Upper lobe of right lung (tissue), 1 donor: ENCODE results near the gene GTF2H3. TPM values are rescaled to one million over a fixed set of nuclear protein-coding genes. Genes with fewer than 3 reads are reported as not detected.

ENCODE experiments used
- ATAC-seq: fragments of 200-7000 bp; cut with Tn5 transposase; one replicate; pipeline ENCODE4 v1.9.1; 2020; ENCODE audit warnings: mild to moderate bottlenecking, moderate library complexity
- DNase-seq: peaks from one replicate; pipeline ENCODE4 v3.0.0-alpha.2; 2020
- H3K27ac ChIP-seq: fragments of 200-600 bp; one replicate; pipeline ENCODE4 v1.8.0; 2022
- H3K27me3 ChIP-seq: fragments of 200-600 bp; one replicate; pipeline ENCODE4 v1.8.0; 2022; ENCODE audit warnings: mild to moderate bottlenecking
- H3K36me3 ChIP-seq: fragments of 200-600 bp; one replicate; pipeline ENCODE4 v1.8.0; 2022
- H3K4me1 ChIP-seq: fragments of 200-600 bp; one replicate; pipeline ENCODE4 v1.8.0; 2022
- H3K4me3 ChIP-seq: fragments of 200-600 bp; one replicate; pipeline ENCODE4 v1.8.0; 2022; ENCODE audit warnings: mild to moderate bottlenecking
- H3K9me3 ChIP-seq: fragments of 200-600 bp; one replicate; pipeline ENCODE4 v1.8.0; 2022
- CTCF ChIP-seq: fragments of 200-600 bp; IDR thresholded peaks from one replicate; pipeline ENCODE4 v1.8.0; 2022; ENCODE audit warnings: antibody characterized with exemption
- intact Hi-C: fragments of 100-400 bp; cut with DNase I; formaldehyde crosslinking; loops from one replicate; pipeline ENCODE4 v1.11.0; 2022
- total RNA-seq: library from RNA; stranded (reverse); fragmentation: NEBNext Ultra II Directional; extraction: Animal tissue kit (Norgen Biotek cat#: 25700); gene quantifications from one replicate; pipeline ENCODE4 v1.2.1, GENCODE V29; 2021
- donor health status: DM: no; HTN: yes; CAD: no; lungs with severe emphysema.

The GTF2H3 gene
- total RNA-seq, 1 donor from 2014 or later: 21.8 TPM

- no peak for ATAC-seq
- Histone ChIP-seq H3K27ac (no peak overlapping the region), H3K36me3 (peaks cover 32% of the 10 kb centered on the region), H3K4me1 (no peaks in the 10 kb centered on the region), H3K9me3 (no peaks in the 10 kb centered on the region), H3K4me3 (no peak overlapping the region), H3K27me3 (no peaks in the 10 kb centered on the region)
- intact Hi-C loops: no loop called here
- no peak for DNase-seq
- no peak for TF ChIP-seq CTCF
These were observed 56.7 kb downstream of the GTF2H3 start for GRCh38 chr12:123690191-123690840.

GRCh38 chr12:123696207-123696606, 62.6 kb downstream of the GTF2H3 start:
- Histone ChIP-seq H3K9me3 (no peaks in the 10 kb centered on the region), H3K27me3 (no peaks in the 10 kb centered on the region), H3K4me1 (no peaks in the 10 kb centered on the region), H3K36me3 (peaks cover 35% of the 10 kb centered on the region), H3K4me3 (no peak overlapping the region), H3K27ac (no peak overlapping the region)
- DNase-seq: no peak
- intact Hi-C loops: no loop called here
- no peak for TF ChIP-seq CTCF
- no peak for ATAC-seq

GRCh38 chr12:123696646-123697045, 63.0 kb downstream of the GTF2H3 start:
- no peaks in the 10 kb centered on the region for H3K27me3 ChIP-seq
- DNase-seq (no peak), ATAC-seq (no peak)
- H3K27ac ChIP-seq: no peak overlapping the region
- no peaks in the 10 kb centered on the region for H3K4me1 ChIP-seq
- intact Hi-C loops: no loop called here
- peaks cover 35% of the 10 kb centered on the region for H3K36me3 ChIP-seq
- no peaks in the 10 kb centered on the region for H3K9me3 ChIP-seq
- no peak for TF ChIP-seq CTCF
- H3K4me3 ChIP-seq: no peak overlapping the region

- ATAC-seq (no peak), DNase-seq (no peak)
- no peak overlapping the region for H3K27ac ChIP-seq
- H3K36me3 ChIP-seq: peaks cover 13% of the 10 kb centered on the region
- TF ChIP-seq CTCF: no peak
- no peaks in the 10 kb centered on the region for H3K4me1 ChIP-seq
- H3K4me3 ChIP-seq: no peak overlapping the region
- no peaks in the 10 kb centered on the region for H3K27me3 ChIP-seq
- H3K9me3 ChIP-seq: no peaks in the 10 kb centered on the region
- intact Hi-C loops: no loop called here
These were observed 72.3 kb downstream of the GTF2H3 start for GRCh38 chr12:123705935-123706334.

GRCh38 chr12:123707466-123707865, 73.8 kb downstream of the GTF2H3 start:
- H3K9me3 ChIP-seq: no peaks in the 10 kb centered on the region
- H3K27me3 ChIP-seq: no peaks in the 10 kb centered on the region
- no peak for TF ChIP-seq CTCF
- H3K27ac ChIP-seq: no peak overlapping the region
- H3K36me3 ChIP-seq: peaks cover 13% of the 10 kb centered on the region
- ATAC-seq (no peak), DNase-seq (no peak)
- peaks cover 4% of the 10 kb centered on the region for H3K4me1 ChIP-seq
- no peak overlapping the region for H3K4me3 ChIP-seq
- intact Hi-C loops: no loop called here

Other genes starting within 250 kb of the GTF2H3 start
- 38.8 TPM for gene KMT5A, start 249.7 kb upstream of the GTF2H3 start, total RNA-seq
- gene RILPL2, start 197.1 kb upstream of the GTF2H3 start, total RNA-seq: 15.1 TPM
- 20.4 TPM for gene SNRNP35, start 175.7 kb upstream of the GTF2H3 start, total RNA-seq
- 17.9 TPM for gene RILPL1, start 100.1 kb upstream of the GTF2H3 start, total RNA-seq
- gene TMED2, start 49.3 kb upstream of the GTF2H3 start, total RNA-seq: 200 TPM
- gene DDX55, start 31.7 kb upstream of the GTF2H3 start, total RNA-seq: 20.2 TPM
- 40.0 TPM for gene EIF2B1, start 143 bp upstream of the GTF2H3 start, total RNA-seq
- gene TCTN2, start 37.3 kb downstream of the GTF2H3 start, total RNA-seq: 10.5 TPM
- gene ATP6V0A2, start 78.5 kb downstream of the GTF2H3 start, total RNA-seq: 27.8 TPM
- 0.23 TPM for gene DNAH10, start 128.5 kb downstream of the GTF2H3 start, total RNA-seq